GM19043 (cell line): ENCODE results near the gene DBN1.
A peak's percentile ranks its signal among the peaks of the same experiment; 100 is the strongest.

Experiments
- ATAC-seq: cut with Tn5 transposase; IDR thresholded peaks from one replicate; pipeline ENCODE4 v1.9.1; 2021; ENCODE audit warnings: low read depth; ENCODE audit not compliant: unreplicated experiment

DBN1 gene

GRCh38 chr5:177475563-177476427, 2.4 kb upstream of the DBN1 start:
- no peak for ATAC-seq

GRCh38 chr5:177474846-177475562, 1.6 kb upstream of the DBN1 start:
- ATAC-seq: no peak

- ATAC-seq: no peak
Observed at GRCh38 chr5:177474002-177474476, 605 bp upstream of the DBN1 start.

- peak; percentile 50 for ATAC-seq
Observed at GRCh38 chr5:177472460-177473442, 683 bp downstream of the DBN1 start.

- no peak for ATAC-seq
Observed at GRCh38 chr5:177471610-177472356, 1.7 kb downstream of the DBN1 start.

- no peak for ATAC-seq
Observed at GRCh38 chr5:177470759-177471536, 2.5 kb downstream of the DBN1 start.

- ATAC-seq: no peak
Observed at GRCh38 chr5:177469750-177470525, 3.5 kb downstream of the DBN1 start.

- no peak for ATAC-seq
Observed at GRCh38 chr5:177468685-177469628, 4.5 kb downstream of the DBN1 start.

GRCh38 chr5:177468329-177468684, 5.1 kb downstream of the DBN1 start:
- no peak for ATAC-seq

GRCh38 chr5:177467436-177467835, 6.0 kb downstream of the DBN1 start:
- ATAC-seq: no peak

GRCh38 chr5:177466861-177467260, 6.6 kb downstream of the DBN1 start:
- no peak for ATAC-seq

- ATAC-seq: no peak
Observed at GRCh38 chr5:177465044-177465443, 8.4 kb downstream of the DBN1 start.

- no peak for ATAC-seq
Observed at GRCh38 chr5:177462021-177462670, 11.3 kb downstream of the DBN1 start.

- no peak for ATAC-seq
Observed at GRCh38 chr5:177459819-177460628, 13.4 kb downstream of the DBN1 start.

- ATAC-seq: no peak
Observed at GRCh38 chr5:177459357-177459756, 14.1 kb downstream of the DBN1 start.

GRCh38 chr5:177458912-177459350, 14.5 kb downstream of the DBN1 start:
- no peak for ATAC-seq
